Left renal pelvis (tissue), 4 donors: ENCODE data around the gene RCN2. TPM values are rescaled to one million over a fixed set of nuclear protein-coding genes. Genes with fewer than 3 reads are reported as not detected.
A peak's percentile ranks its signal among the peaks of the same experiment; 100 is the strongest.
"Not testable (repeated sequence)": the region's sequence is repeated elsewhere in the genome, so short reads cannot be mapped to it uniquely, and the experiment has no call there.

Source experiments
- DNase-seq, 4 donors: peaks; one replicate each; pipeline ENCODE4 v3.0.0-alpha.2; 2013; ENCODE audit warnings: low read depth in 4 of 4, low spot score in 3 of 4
- polyA plus RNA-seq, 4 donors: library from polyadenylated mRNA; unstranded; fragments of 120-200 nt; gene quantifications; one replicate each; pipeline ENCODE4 v1.2.1, GENCODE V29; 2013; ENCODE audit not compliant: insufficient read length in 4 of 4

Gene RCN2
- 100 to 1,000 TPM; 181 to 296 (median 210) TPM for polyA plus RNA-seq

- peak; percentile 79 to 87 (median 86) for DNase-seq
Observed at GRCh38 chr15:76931397-76932134, at the start of gene RCN2. TSS of gene RCN2 (plus strand) at chr15:76931749. CDS start at chr15:76931842, 93 bp downstream.

- DNase-seq: no peak
Observed at GRCh38 chr15:76885212-76885611, 46.3 kb upstream of the RCN2 start.

- DNase-seq: not testable (repeated sequence)
Observed at GRCh38 chr15:76887280-76888141, 44.0 kb upstream of the RCN2 start.

GRCh38 chr15:76892836-76893235 lies 38.7 kb upstream of the RCN2 start:
- DNase-seq: not testable (repeated sequence)

GRCh38 chr15:76894174-76894573 lies 37.4 kb upstream of the RCN2 start:
- no peak for DNase-seq

GRCh38 chr15:76898102-76898501 lies 33.4 kb upstream of the RCN2 start:
- no peak for DNase-seq

GRCh38 chr15:76899176-76899930 lies 32.2 kb upstream of the RCN2 start:
- DNase-seq: not testable (repeated sequence)

- not testable (repeated sequence) for DNase-seq
Observed at GRCh38 chr15:76899931-76900310, 31.6 kb upstream of the RCN2 start.

- no peak for DNase-seq
Observed at GRCh38 chr15:76901965-76902364, 29.6 kb upstream of the RCN2 start.

GRCh38 chr15:76903251-76903681 lies 28.3 kb upstream of the RCN2 start:
- no peak for DNase-seq

- DNase-seq: peak in 3 of 4 donors; percentile 22 to 51 (median 29)
Observed at GRCh38 chr15:76904461-76905012, 27.0 kb upstream of the RCN2 start.

- DNase-seq: peak; percentile 77 to 82 (median 80)
Observed at GRCh38 chr15:76905013-76905839, 26.3 kb upstream of the RCN2 start, which contains the start of gene SCAPER. TSS of gene SCAPER (minus strand) at chr15:76905340. CDS start at chr15:76883817, 21,523 bp downstream.

GRCh38 chr15:76905855-76906254 lies 25.7 kb upstream of the RCN2 start:
- no peak for DNase-seq

- DNase-seq: no peak
Observed at GRCh38 chr15:76912430-76912829, 19.1 kb upstream of the RCN2 start.

- DNase-seq: no peak
Observed at GRCh38 chr15:76913737-76914136, 17.8 kb upstream of the RCN2 start.

GRCh38 chr15:76916369-76916768 lies 15.2 kb upstream of the RCN2 start:
- no peak for DNase-seq

GRCh38 chr15:76928201-76928600 lies 3.3 kb upstream of the RCN2 start:
- DNase-seq: no peak

GRCh38 chr15:76929011-76929760 lies 2.4 kb upstream of the RCN2 start:
- DNase-seq: no peak
